BLaER1 treated with 17β-estradiol and CSF1 and Interleukin-3, amounts not matched to agents 10 nM and 100 nM (cell line): ENCODE measurements around the gene UTP14C.

Experiments
- H3K27ac ChIP-seq, 11 experiments: shearing (Covaris generic); formaldehyde crosslinking; 2 replicates each; pipeline ENCODE4 v1.8.1; 2022
- H3K27me3 ChIP-seq, 11 experiments: shearing (Covaris generic); formaldehyde crosslinking; 2 replicates each; pipeline ENCODE4 v1.8.1; 2022
- H3K36me3 ChIP-seq, 11 experiments: shearing (Covaris generic); formaldehyde crosslinking; 2 replicates each; pipeline ENCODE4 v1.8.1; 2022
- H3K4me1 ChIP-seq, 10 experiments: shearing (Covaris generic); formaldehyde crosslinking; 2 replicates each; pipeline ENCODE4 v1.8.1; 2022
- H3K4me2 ChIP-seq, 11 experiments: shearing (Covaris generic); formaldehyde crosslinking; 2 replicates each; pipeline ENCODE4 v1.8.1; 2022
- H3K4me3 ChIP-seq, 10 experiments: shearing (Covaris generic); formaldehyde crosslinking; 2 replicates each; pipeline ENCODE4 v1.8.1; 2022
- H3K9ac ChIP-seq, 11 experiments: shearing (Covaris generic); formaldehyde crosslinking; 2 replicates each; pipeline ENCODE4 v1.8.1; 2022
- H3K9me3 ChIP-seq, 11 experiments: shearing (Covaris generic); formaldehyde crosslinking; replicated peaks in 1 of 11; 2 replicates each; pipeline ENCODE4 v1.8.1; 2022
- H4K20me1 ChIP-seq, 11 experiments: shearing (Covaris generic); formaldehyde crosslinking; 2 replicates each; pipeline ENCODE4 v1.8.1; 2022
- Cebpa-rat ChIP-seq, 11 experiments: shearing (Covaris generic); IDR thresholded peaks; 2 replicates each; pipeline ENCODE4 v1.8.1; 2022

Gene UTP14C

GRCh38 chr13:52011632-52012511 is 12.6 kb upstream of the UTP14C start, which contains the start of gene ALG11:
Gene ALG11 (plus strand): TSS chr13:52012398. CDS start chr13:52012419, 21 bp downstream.
- peak within 1 kb of the TSS; percentile 71 to 99 (median 92) for H3K4me3 ChIP-seq
- peak within 1 kb of the TSS; percentile 61 to 83 (median 76) for H3K27ac ChIP-seq
- H3K4me2 ChIP-seq: peak within 1 kb of the TSS; percentile 93 to 100 (median 100)
- H3K27me3 ChIP-seq: peaks cover 28 to 41% (median 37%) of the 10 kb centered on the region in 11 experiments
- H3K36me3 ChIP-seq: peaks cover 9 to 22% (median 21%) of the 10 kb centered on the region in 11 experiments
- TF ChIP-seq Cebpa-rat (IDR thresholded peaks at IDR 0.05): no peak
- peaks cover 0 to 21% (median 12%) of the 10 kb centered on the region in 11 experiments; a peak in 14 of 22 replicates for H3K9me3 ChIP-seq
- peak within 1 kb of the TSS; percentile 74 to 88 (median 85) for H3K9ac ChIP-seq
- H4K20me1 ChIP-seq: peaks cover 0 to 19% (median 5%) of the 10 kb centered on the region in 11 experiments; a peak in 9 of 22 replicates
- peaks cover 12 to 20% (median 17%) of the 10 kb centered on the region in 10 experiments for H3K4me1 ChIP-seq

DNA sequence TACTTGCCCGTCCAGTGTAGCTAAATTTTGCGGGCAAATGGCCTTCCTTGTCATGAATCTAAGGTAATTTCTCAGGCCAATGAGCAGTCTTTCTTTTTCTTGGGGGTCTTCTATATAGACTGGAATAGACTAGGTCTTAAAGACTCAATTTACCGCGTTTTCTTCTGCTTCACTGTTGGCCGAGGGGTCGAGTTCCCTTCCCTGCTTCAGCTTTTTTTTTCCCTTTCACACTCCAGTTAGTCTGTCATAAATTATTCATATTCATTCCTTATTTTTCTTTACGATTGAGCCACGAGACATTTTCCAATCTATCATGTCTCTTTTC is 12.0 kb upstream of the UTP14C start:
- H3K27me3 ChIP-seq: peaks cover 28 to 41% (median 37%) of the 10 kb centered on the region in 11 experiments
- peaks cover 0 to 21% (median 12%) of the 10 kb centered on the region in 11 experiments; a peak in 14 of 22 replicates for H3K9me3 ChIP-seq
- H3K27ac ChIP-seq: peak overlapping the region; percentile 61 to 83 (median 76)
- H3K4me2 ChIP-seq: peak overlapping the region; percentile 67 to 94 (median 83); a peak in 21 of 22 replicates
- H3K36me3 ChIP-seq: peaks cover 10 to 28% (median 26%) of the 10 kb centered on the region in 11 experiments
- no peak for TF ChIP-seq Cebpa-rat (IDR thresholded peaks at IDR 0.05)
- H3K4me3 ChIP-seq: peak overlapping the region; percentile 71 to 99 (median 92)
- peaks cover 0 to 25% (median 6%) of the 10 kb centered on the region in 11 experiments; a peak in 10 of 22 replicates for H4K20me1 ChIP-seq
- peaks cover 12 to 20% (median 17%) of the 10 kb centered on the region in 10 experiments for H3K4me1 ChIP-seq
- peak overlapping the region; percentile 74 to 88 (median 85) for H3K9ac ChIP-seq

DNA sequence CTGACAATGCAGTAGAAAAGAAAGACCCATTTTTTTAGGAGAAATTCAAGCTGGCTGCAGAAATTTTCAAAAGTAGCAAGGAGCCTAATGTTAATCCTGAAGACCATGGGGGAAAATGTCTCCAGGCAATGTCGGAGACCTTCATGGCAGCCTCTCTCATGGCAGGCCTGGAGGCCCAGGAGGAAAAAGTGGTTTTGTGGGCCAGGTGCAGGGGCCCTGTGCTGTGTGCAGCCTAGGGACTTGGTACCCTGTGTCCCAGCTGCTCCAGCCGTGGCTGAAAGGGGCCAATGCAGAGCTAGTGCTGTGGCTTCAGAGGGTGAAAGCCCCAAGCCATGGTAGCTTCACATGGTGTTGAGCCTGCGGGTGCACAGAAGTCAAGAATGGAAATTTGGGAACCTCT is 8.2 kb upstream of the UTP14C start:
- H3K27ac ChIP-seq: no peak overlapping the region
- TF ChIP-seq Cebpa-rat (IDR thresholded peaks at IDR 0.05): no peak

DNA sequence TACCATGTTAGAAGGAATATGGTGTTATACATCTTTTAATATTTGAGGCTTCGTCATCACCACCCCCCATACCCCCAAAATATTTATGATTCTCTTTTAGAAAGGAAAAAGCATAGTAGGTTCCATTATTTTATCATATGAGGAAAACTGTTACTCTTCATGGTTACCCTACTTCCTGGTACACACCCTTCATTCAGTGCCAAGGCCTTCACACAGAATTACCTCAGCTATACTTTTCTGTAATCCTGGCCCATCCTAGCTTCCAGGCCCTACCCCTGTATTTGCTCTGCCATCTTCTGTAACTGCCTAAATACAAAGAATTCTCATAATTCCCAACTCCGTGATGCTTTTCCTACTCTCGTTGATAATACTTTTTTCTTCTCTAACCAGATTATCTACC is 4.3 kb upstream of the UTP14C start:
- H3K9me3 ChIP-seq: peaks cover 0 to 18% (median 12%) of the 10 kb centered on the region in 11 experiments; a peak in 14 of 22 replicates
- no peaks in the 10 kb centered on the region for H3K27me3 ChIP-seq
- no peaks in the 10 kb centered on the region for H3K4me1 ChIP-seq
- H3K36me3 ChIP-seq: peaks cover 79 to 100% (median 96%) of the 10 kb centered on the region in 11 experiments
- H3K4me2 ChIP-seq: no peak overlapping the region
- H3K9ac ChIP-seq: no peak overlapping the region
- no peak overlapping the region for H3K4me3 ChIP-seq
- no peak for TF ChIP-seq Cebpa-rat (IDR thresholded peaks at IDR 0.05)
- H3K27ac ChIP-seq: no peak overlapping the region
- peaks cover 0 to 52% (median 12%) of the 10 kb centered on the region in 11 experiments; a peak in 10 of 22 replicates for H4K20me1 ChIP-seq

More for the DNA sequence above, 8.2 kb upstream of the UTP14C start:
- Histone ChIP-seq H3K9me3 (peaks cover 0 to 21% (median 12%) of the 10 kb centered on the region in 11 experiments; a peak in 14 of 22 replicates), H3K4me2 (no peak overlapping the region), H4K20me1 (peaks cover 2 to 46% (median 8%) of the 10 kb centered on the region in 11 experiments; a peak in 10 of 22 replicates), H3K4me3 (no peak overlapping the region), H3K27me3 (peaks cover 5 to 7% (median 7%) of the 10 kb centered on the region in 11 experiments), H3K9ac (no peak overlapping the region), H3K36me3 (peaks cover 41 to 65% (median 62%) of the 10 kb centered on the region in 11 experiments), H3K4me1 (peaks cover 9 to 14% (median 12%) of the 10 kb centered on the region in 10 experiments)

- Histone ChIP-seq H3K36me3 (peaks cover 90 to 100% (median 95%) of the 10 kb centered on the region in 11 experiments), H3K4me2 (no peak overlapping the region), H3K27me3 (no peaks in the 10 kb centered on the region), H3K9ac (no peak overlapping the region), H3K4me3 (no peak overlapping the region), H3K27ac (no peak overlapping the region), H4K20me1 (peaks cover 0 to 49% (median 14%) of the 10 kb centered on the region in 11 experiments; a peak in 9 of 22 replicates), H3K9me3 (no peaks in the 10 kb centered on the region; a peak in 1 of 22 replicates), H3K4me1 (no peaks in the 10 kb centered on the region)
- no peak for TF ChIP-seq Cebpa-rat (IDR thresholded peaks at IDR 0.05)
These were observed 2.1 kb upstream of the UTP14C start for GRCh38 chr13:52022356-52022755.

DNA sequence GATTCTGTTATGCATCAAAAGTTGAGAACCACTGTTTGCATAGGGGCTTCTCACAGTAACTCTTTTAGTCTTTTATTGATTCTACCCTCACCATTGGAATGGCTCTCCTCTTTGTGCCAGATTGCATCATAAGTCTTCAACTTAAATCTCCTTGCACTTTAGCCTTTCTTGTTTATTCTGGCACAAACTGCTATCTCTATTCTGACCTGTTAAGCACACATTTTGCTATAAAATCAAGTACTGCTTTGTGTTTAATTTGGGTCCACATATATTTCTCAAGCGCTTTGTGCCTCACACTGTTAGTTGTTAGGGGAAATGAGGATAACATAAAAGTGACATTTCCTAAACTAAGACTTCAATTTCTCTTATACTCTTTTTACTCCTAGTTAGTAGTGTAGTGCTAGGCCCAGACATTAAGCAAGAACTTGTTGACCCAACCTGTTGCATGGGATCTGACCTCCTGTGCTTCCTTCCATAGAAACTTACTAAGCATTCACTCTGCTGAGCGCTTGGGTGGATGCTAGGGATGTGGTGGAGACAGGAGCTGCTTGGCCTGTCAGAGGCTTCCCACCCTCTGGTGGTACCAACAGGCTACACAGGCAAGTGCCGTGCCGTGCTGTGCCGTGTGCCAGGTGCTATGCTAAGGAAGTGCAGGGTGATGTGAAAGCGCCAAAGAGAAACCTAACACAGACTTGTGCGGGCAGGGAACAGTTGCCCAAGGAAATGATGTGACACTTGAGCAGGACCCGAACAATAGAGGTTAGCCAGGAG is 1.2 kb downstream of the UTP14C start:
- Histone ChIP-seq H3K9ac (no peak overlapping the region), H3K27ac (no peak overlapping the region), H3K9me3 (peaks cover 0 to 4% (median 0%) of the 10 kb centered on the region in 11 experiments; a peak in 1 of 22 replicates), H3K4me3 (no peak overlapping the region), H4K20me1 (peaks cover 0 to 34% (median 9%) of the 10 kb centered on the region in 11 experiments; a peak in 7 of 22 replicates), H3K4me1 (no peaks in the 10 kb centered on the region), H3K27me3 (no peaks in the 10 kb centered on the region), H3K4me2 (no peak overlapping the region), H3K36me3 (peaks cover 80 to 100% (median 95%) of the 10 kb centered on the region in 11 experiments)
- no peak for TF ChIP-seq Cebpa-rat (IDR thresholded peaks at IDR 0.05)

GRCh38 chr13:52026246-52026626 is 1.7 kb downstream of the UTP14C start:
- no peak overlapping the region for H3K27ac ChIP-seq
- no peaks in the 10 kb centered on the region for H3K27me3 ChIP-seq
- H3K9me3 ChIP-seq: peaks cover 0 to 4% (median 0%) of the 10 kb centered on the region in 11 experiments; a peak in 1 of 22 replicates
- H4K20me1 ChIP-seq: peaks cover 0 to 28% (median 9%) of the 10 kb centered on the region in 11 experiments; a peak in 7 of 22 replicates
- H3K4me2 ChIP-seq: no peak overlapping the region
- no peak overlapping the region for H3K4me3 ChIP-seq
- no peak for TF ChIP-seq Cebpa-rat (IDR thresholded peaks at IDR 0.05)
- peaks cover 74 to 100% (median 94%) of the 10 kb centered on the region in 11 experiments for H3K36me3 ChIP-seq
- no peak overlapping the region for H3K9ac ChIP-seq
- H3K4me1 ChIP-seq: no peaks in the 10 kb centered on the region

GRCh38 chr13:52027832-52028231 is 3.3 kb downstream of the UTP14C start:
- Histone ChIP-seq H3K4me3 (no peak overlapping the region), H3K4me2 (no peak overlapping the region), H4K20me1 (peaks cover 0 to 20% (median 8%) of the 10 kb centered on the region in 11 experiments; a peak in 6 of 22 replicates), H3K9me3 (peaks cover 0 to 4% (median 0%) of the 10 kb centered on the region in 11 experiments; a peak in 1 of 22 replicates), H3K27me3 (no peaks in the 10 kb centered on the region), H3K27ac (no peak overlapping the region), H3K9ac (no peak overlapping the region), H3K36me3 (peaks cover 62 to 90% (median 79%) of the 10 kb centered on the region in 11 experiments), H3K4me1 (no peaks in the 10 kb centered on the region)
- TF ChIP-seq Cebpa-rat (IDR thresholded peaks at IDR 0.05): no peak
